Duodenal mucosa (tissue), 2 donors: ENCODE measurements around the gene ARAP1.

Experiments used
- H3K27ac ChIP-seq: one replicate; pipeline ENCODE4 v1.7.0; 2013; ENCODE audit warnings: low read depth, low read length
- H3K27me3 ChIP-seq, 2 donors: one replicate each; pipeline ENCODE4 v1.7.0; 2013; ENCODE audit warnings: low read length in 2 of 2, control low read depth in 1 of 2; ENCODE audit not compliant: insufficient read depth in 2 of 2, control insufficient read depth in 1 of 2
- H3K36me3 ChIP-seq, 2 donors: one replicate each; pipeline ENCODE4 v1.7.0; 2013; ENCODE audit warnings: low read length in 2 of 2, control low read depth in 1 of 2; ENCODE audit not compliant: insufficient read depth in 2 of 2, control insufficient read depth in 1 of 2
- H3K4me1 ChIP-seq, 2 donors: one replicate each; pipeline ENCODE4 v1.7.0; 2013; ENCODE audit warnings: low read length in 2 of 2, control low read depth in 1 of 2; ENCODE audit not compliant: insufficient read depth in 2 of 2, control insufficient read depth in 1 of 2
- H3K4me3 ChIP-seq, 2 donors: one replicate each; pipeline ENCODE4 v1.7.0; 2013; ENCODE audit warnings: low read length in 2 of 2, low read depth in 1 of 2
- H3K9ac ChIP-seq, 2 donors: one replicate each; pipeline ENCODE4 v1.7.0; 2013; ENCODE audit warnings: low read length in 2 of 2, low read depth in 1 of 2
- H3K9me3 ChIP-seq, 2 donors: one replicate each; pipeline ENCODE4 v1.7.0; 2013; ENCODE audit warnings: low read length in 2 of 2, control low read depth in 1 of 2; ENCODE audit not compliant: control insufficient read depth in 1 of 2

Gene ARAP1

GRCh38 chr11:72736452-72737069 is 15.6 kb downstream of the ARAP1 start:
- Histone ChIP-seq H3K27me3 (no peaks in the 10 kb centered on the region), H3K27ac (peak overlapping the region; percentile 17), H3K9ac (peak overlapping the region in 1 of 2 donors; percentile 20), H3K36me3 (peaks cover 0 to 2% of the 10 kb centered on the region in 2 donors), H3K4me1 (peaks cover 15 to 38% of the 10 kb centered on the region in 2 donors), H3K4me3 (peak overlapping the region in 1 of 2 donors; percentile 16), H3K9me3 (no peaks in the 10 kb centered on the region)

DNA sequence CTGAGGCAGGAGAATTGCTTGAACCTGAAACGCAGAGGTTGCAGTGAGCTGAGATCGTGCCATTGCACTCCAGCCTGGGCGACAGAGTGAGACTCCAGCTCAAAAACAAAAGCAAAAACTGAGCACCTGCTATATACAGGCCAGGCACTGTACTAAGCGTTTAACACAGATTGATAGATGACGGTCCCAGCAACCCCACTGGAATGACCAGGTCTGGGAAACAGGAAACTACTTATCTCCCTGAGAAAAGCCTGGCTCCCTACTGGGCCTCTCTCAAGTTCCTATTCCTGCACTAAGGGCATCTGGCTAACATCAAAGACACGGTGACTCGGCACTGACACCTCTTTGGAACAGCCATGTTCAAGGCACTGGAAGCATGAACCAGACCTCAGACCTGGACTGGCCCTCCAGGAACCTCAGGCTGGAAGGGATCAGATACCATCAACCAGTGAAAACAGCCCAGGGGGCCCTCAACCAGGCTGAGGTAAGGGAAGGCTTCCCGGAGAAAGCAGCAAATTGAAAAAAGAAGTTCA is 16.6 kb downstream of the ARAP1 start:
- no peak overlapping the region for H3K9ac ChIP-seq

GRCh38 chr11:72732329-72732728 is 19.9 kb downstream of the ARAP1 start:
- Histone ChIP-seq H3K9ac (no peak overlapping the region), H3K9me3 (no peaks in the 10 kb centered on the region), H3K4me1 (peaks cover 5 to 13% of the 10 kb centered on the region in 2 donors), H3K36me3 (peaks cover 0 to 2% of the 10 kb centered on the region in 2 donors), H3K4me3 (no peak overlapping the region), H3K27me3 (no peaks in the 10 kb centered on the region), H3K27ac (no peak overlapping the region)

More for the DNA sequence above, 16.6 kb downstream of the ARAP1 start:
- H3K4me3 ChIP-seq: peak overlapping the region in 1 of 2 donors; percentile 5
- no peaks in the 10 kb centered on the region for H3K9me3 ChIP-seq
- H3K4me1 ChIP-seq: peaks cover 13 to 30% of the 10 kb centered on the region in 2 donors
- H3K27me3 ChIP-seq: no peaks in the 10 kb centered on the region
- peaks cover 0 to 2% of the 10 kb centered on the region in 2 donors for H3K36me3 ChIP-seq
- H3K27ac ChIP-seq: no peak overlapping the region

DNA sequence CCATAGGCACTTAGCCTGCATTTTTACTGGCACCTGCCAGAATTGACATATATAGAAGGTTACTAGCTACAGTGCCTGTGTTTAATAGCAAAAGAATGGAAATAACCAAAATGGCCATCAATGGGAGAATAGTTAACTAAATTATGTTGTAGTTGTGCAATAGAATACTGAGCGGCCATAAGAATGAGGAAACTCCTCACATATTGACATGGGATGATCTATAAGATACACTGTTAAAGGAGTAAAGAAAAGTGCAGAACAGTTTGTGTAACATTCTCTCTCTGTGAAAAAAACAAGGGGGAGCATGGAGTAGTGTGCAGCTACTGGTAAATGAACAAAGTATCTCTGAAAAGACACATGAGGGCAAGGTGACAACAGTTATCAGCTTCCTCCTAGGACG is 21.5 kb downstream of the ARAP1 start:
- H3K4me3 ChIP-seq: no peak overlapping the region

GRCh38 chr11:72730243-72730642 is 22.0 kb downstream of the ARAP1 start:
- Histone ChIP-seq H3K4me1 (peaks cover 0 to 3% of the 10 kb centered on the region in 2 donors), H3K27me3 (no peaks in the 10 kb centered on the region), H3K9ac (no peak overlapping the region), H3K36me3 (peaks cover 0 to 2% of the 10 kb centered on the region in 2 donors), H3K9me3 (no peaks in the 10 kb centered on the region), H3K27ac (no peak overlapping the region), H3K4me3 (no peak overlapping the region)

More for the DNA sequence above, 21.5 kb downstream of the ARAP1 start:
- Histone ChIP-seq H3K27me3 (no peaks in the 10 kb centered on the region), H3K9me3 (no peaks in the 10 kb centered on the region), H3K9ac (no peak overlapping the region), H3K27ac (no peak overlapping the region), H3K4me1 (no peaks in the 10 kb centered on the region), H3K36me3 (peaks cover 0 to 2% of the 10 kb centered on the region in 2 donors)

DNA sequence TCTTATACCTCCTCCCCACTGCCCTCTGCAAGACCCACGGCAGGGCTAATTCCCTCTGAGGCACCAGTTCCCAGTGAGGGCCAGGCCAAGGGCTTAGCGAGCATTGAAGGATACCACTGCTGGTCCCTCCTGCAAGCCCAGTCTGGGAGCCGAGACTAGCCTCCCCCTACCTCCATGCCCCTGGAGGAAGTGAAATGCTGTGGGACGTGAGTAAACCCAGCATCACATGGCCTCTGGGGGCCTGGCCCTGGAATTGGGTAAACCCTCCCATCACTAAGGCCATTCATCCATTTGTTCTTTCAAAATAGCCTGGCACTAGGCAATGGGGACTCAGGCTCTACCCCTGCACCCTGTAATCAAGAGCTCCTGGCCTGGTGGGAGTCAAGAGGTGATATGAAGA is 24.7 kb downstream of the ARAP1 start:
- Histone ChIP-seq H3K27ac (no peak overlapping the region), H3K4me3 (no peak overlapping the region), H3K27me3 (no peaks in the 10 kb centered on the region), H3K9ac (no peak overlapping the region), H3K9me3 (no peaks in the 10 kb centered on the region), H3K4me1 (peaks cover 15 to 23% of the 10 kb centered on the region in 2 donors), H3K36me3 (peaks cover 0 to 2% of the 10 kb centered on the region in 2 donors)

DNA sequence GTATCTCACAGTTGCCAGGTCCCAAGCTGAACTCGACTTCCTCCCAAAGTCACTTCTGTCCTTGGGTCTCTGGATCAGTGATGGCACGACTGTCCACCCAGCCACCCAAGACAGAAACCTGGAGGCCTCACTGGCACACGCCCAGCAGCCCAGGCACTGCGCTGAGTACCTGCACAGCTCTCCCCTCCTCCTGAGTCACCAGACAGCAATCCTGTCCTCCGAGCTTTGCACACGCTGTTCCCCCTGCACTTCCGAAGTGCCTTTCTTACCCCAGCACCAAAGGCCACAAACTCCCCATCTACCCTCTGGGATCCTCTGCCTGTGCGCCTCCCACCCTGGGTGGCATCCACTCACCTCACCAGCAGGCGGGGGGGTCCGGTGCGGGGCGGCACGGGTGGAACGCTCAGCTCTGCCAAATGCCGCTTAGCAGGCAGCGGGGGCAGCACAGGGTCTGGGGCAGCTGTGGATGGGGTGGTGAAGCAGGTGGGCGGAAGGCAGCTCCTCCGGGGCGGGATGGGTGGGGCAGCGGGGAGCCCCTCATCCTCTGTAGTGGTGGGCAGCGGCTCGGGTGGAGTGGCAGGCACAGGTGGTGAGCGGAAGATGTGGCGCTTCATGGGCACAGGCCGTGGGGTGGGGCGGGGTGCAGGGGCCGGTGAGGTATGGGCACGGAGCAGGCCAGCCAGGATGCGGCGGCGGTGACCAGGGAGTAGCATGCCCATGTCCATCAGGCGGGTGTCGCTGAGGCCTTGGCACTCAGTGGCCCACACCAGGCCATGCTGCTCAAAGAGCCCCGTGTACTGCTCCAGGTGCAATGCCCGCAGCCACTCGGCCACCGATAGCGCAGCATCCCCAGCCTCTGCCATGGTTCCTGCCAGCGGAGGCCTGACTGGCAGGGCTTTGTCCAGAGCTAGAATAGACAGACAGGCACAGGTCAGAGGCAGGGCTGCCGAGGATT is 25.7 kb downstream of the ARAP1 start:
- no peak overlapping the region for H3K9ac ChIP-seq
- H3K27ac ChIP-seq: no peak overlapping the region
- H3K36me3 ChIP-seq: no peaks in the 10 kb centered on the region
- H3K4me3 ChIP-seq: no peak overlapping the region
- peaks cover 16 to 28% of the 10 kb centered on the region in 2 donors for H3K4me1 ChIP-seq
- H3K27me3 ChIP-seq: no peaks in the 10 kb centered on the region
- H3K9me3 ChIP-seq: no peaks in the 10 kb centered on the region

GRCh38 chr11:72725724-72726028 is 26.5 kb downstream of the ARAP1 start:
- no peaks in the 10 kb centered on the region for H3K27me3 ChIP-seq
- peaks cover 24 to 37% of the 10 kb centered on the region in 2 donors for H3K4me1 ChIP-seq
- no peak overlapping the region for H3K4me3 ChIP-seq
- H3K27ac ChIP-seq: no peak overlapping the region
- no peaks in the 10 kb centered on the region for H3K36me3 ChIP-seq
- no peak overlapping the region for H3K9ac ChIP-seq
- no peaks in the 10 kb centered on the region for H3K9me3 ChIP-seq

DNA sequence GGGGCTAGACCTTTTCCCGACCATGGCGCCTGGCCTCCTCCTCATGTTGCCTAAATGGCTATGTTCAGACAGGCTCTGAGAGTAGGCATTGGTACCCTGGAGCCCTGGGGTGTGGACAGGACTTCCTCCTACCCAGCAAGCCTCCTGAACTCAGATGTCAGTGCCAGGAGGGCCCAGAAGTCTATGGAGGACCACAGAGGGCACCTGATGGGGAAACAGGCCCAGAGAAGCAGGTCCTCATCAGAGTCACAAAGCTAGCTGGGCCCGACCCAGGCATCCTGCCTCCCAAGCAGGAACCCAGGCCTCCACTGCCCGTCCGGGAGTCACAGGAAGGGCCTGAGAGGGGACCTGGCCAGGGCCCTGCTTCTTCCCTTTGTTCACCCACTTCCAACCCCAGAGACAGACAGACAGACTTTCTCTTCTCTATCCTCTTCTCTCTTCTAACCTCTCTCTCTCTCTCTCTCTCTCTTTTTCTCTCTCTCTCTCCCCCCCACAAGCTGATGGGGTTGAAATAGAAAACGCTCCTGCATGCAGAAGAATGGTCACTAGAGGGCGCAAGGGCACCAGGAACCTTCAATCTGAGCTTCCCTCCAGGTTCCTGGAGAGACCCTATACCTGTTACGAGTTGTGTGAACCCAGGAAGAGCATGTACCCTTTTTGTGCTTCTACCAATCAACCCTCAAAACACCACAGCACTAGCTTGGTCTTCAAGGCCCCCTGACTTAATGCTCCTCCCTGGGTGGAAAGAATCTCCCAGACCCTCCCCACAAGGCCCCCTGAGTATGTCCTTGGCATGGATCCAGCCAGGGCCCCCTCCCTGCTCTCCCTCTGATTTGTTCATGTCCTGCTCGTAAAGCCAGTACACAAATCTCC is 27.1 kb downstream of the ARAP1 start:
- H3K36me3 ChIP-seq: no peaks in the 10 kb centered on the region
- H3K4me3 ChIP-seq: no peak overlapping the region
- no peaks in the 10 kb centered on the region for H3K9me3 ChIP-seq
- H3K4me1 ChIP-seq: peaks cover 29 to 43% of the 10 kb centered on the region in 2 donors
- no peaks in the 10 kb centered on the region for H3K27me3 ChIP-seq
- H3K27ac ChIP-seq: no peak overlapping the region
- no peak overlapping the region for H3K9ac ChIP-seq
